ENCODE results near the gene MAN2A2. TPM values are rescaled to one million over a fixed set of nuclear protein-coding genes. Genes with fewer than 3 reads are reported as not detected.

MAN2A2 gene
- total RNA-seq, 5 donors from 2014 or later (not counting 1 experiment from before 2014, with no cell fraction given), result 119 to 158 (median 142) TPM

GRCh38 chr15:90870354-90871138, 32.6 kb upstream of the MAN2A2 start:
- H3K9me3 Mint-ChIP-seq, result no peaks in the 10 kb centered on the region
- ATAC-seq (replicated peaks in 1 of 4) (peak; percentile 21 to 36 (median 30)), DNase-seq (peak in 1 of 35 experiments; percentile 40)
- no peaks in the 10 kb centered on the region for H3K36me3 Mint-ChIP-seq
- H3K4me3 Mint-ChIP-seq, result peak overlapping the region; percentile 83 to 88 (median 86)
- WGBS (ENCODE audit: insufficient coverage), result 35% methylated on average over 12 of the region's 19 CpGs
- Histone ChIP-seq H3K4me1 (ENCODE audit: control insufficient read depth in 1 of 2, extremely low read depth in 1 of 2, insufficient read depth in 2 of 2, low read length in 2 of 2) (peaks cover 11 to 48% of the 10 kb centered on the region in 2 experiments), H3K27ac (ENCODE audit: low read length) (peak overlapping the region; percentile 61), H3K27me3 (replicated peaks in 1 of 2; ENCODE audit: control insufficient read depth in 2 of 2, extremely low read depth in 1 of 2, insufficient read depth in 2 of 2, low read length in 1 of 2) (no peaks in the 10 kb centered on the region), H3K36me3 (ENCODE audit: control insufficient read depth in 2 of 2, extremely low read depth in 1 of 2, insufficient read depth in 1 of 2, low read length in 1 of 2) (no peaks in the 10 kb centered on the region), H3K4me3 (ENCODE audit: control insufficient read depth in 1 of 2, extremely low read depth in 1 of 2, low read length in 1 of 2) (peak overlapping the region; percentile 66), H3K9me3 (no peaks in the 10 kb centered on the region)
- H3K27me3 Mint-ChIP-seq, result no peaks in the 10 kb centered on the region
- H3K4me1 Mint-ChIP-seq, result peaks cover 38 to 49% (median 45%) of the 10 kb centered on the region in 3 donors
- ChIA-PET CTCF (interaction anchor here in 1 of 2 donors (0.5 to 0.6 kb wide), 2 partner anchors 64 to 469 kb away, joined by 3 read pairs; no protein-coding TSS in a partner anchor), POLR2A (interaction anchor here (0.5 to 0.6 kb wide), 2 partner anchors 65 to 153 kb away, joined by 3 to 4 read pairs; partner anchors contain the start of gene BLM (in 1 of the 2))
- peak overlapping the region; percentile 89 to 91 for H3K27ac Mint-ChIP-seq

GRCh38 chr15:90871139-90871715, 31.9 kb upstream of the MAN2A2 start:
- Mint-ChIP-seq H3K4me1 (peaks cover 38 to 49% (median 45%) of the 10 kb centered on the region in 3 donors), H3K4me3 (peak overlapping the region; percentile 83 to 88 (median 86)), H3K9me3 (no peaks in the 10 kb centered on the region), H3K27me3 (no peaks in the 10 kb centered on the region), H3K27ac (peak overlapping the region; percentile 89 to 91), H3K36me3 (no peaks in the 10 kb centered on the region)
- H3K9me3 ChIP-seq, result no peaks in the 10 kb centered on the region
- peak overlapping the region; percentile 66 for H3K4me3 ChIP-seq (ENCODE audit: control insufficient read depth in 1 of 2, extremely low read depth in 1 of 2, low read length in 1 of 2)
- WGBS (ENCODE audit: insufficient coverage), result under 1% methylated on average over 51 of the region's 71 CpGs
- H3K36me3 ChIP-seq (ENCODE audit: control insufficient read depth in 2 of 2, extremely low read depth in 1 of 2, insufficient read depth in 1 of 2, low read length in 1 of 2), result peaks cover 0 to 1% of the 10 kb centered on the region in 2 donors
- H3K27me3 ChIP-seq (replicated peaks in 1 of 2; ENCODE audit: control insufficient read depth in 2 of 2, extremely low read depth in 1 of 2, insufficient read depth in 2 of 2, low read length in 1 of 2), result no peaks in the 10 kb centered on the region
- ChIA-PET POLR2A (no interaction called here), CTCF (interaction anchor here in 1 of 2 donors (0.6 kb wide), 1 partner anchor 64 kb away, joined by 3 read pairs; no protein-coding TSS in a partner anchor)
- peak; percentile 51 to 62 (median 59) for ATAC-seq (replicated peaks in 1 of 4)
- peak in 16 of 35 experiments; percentile 23 to 56 (median 42) for DNase-seq
- peak overlapping the region; percentile 61 for H3K27ac ChIP-seq (ENCODE audit: low read length)
- peaks cover 11 to 48% of the 10 kb centered on the region in 2 experiments for H3K4me1 ChIP-seq (ENCODE audit: control insufficient read depth in 1 of 2, extremely low read depth in 1 of 2, insufficient read depth in 2 of 2, low read length in 2 of 2)

- no peaks in the 10 kb centered on the region for H3K36me3 Mint-ChIP-seq
Observed at GRCh38 chr15:90871716-90872485, 31.2 kb upstream of the MAN2A2 start.

GRCh38 chr15:90872486-90873184, 30.5 kb upstream of the MAN2A2 start:
- Mint-ChIP-seq H3K27me3 (no peaks in the 10 kb centered on the region), H3K36me3 (peaks cover 3% of the 10 kb centered on the region), H3K4me3 (peak overlapping the region; percentile 78 to 88 (median 80)), H3K4me1 (peaks cover 38 to 49% (median 45%) of the 10 kb centered on the region in 3 donors), H3K27ac (peak overlapping the region; percentile 79 to 84), H3K9me3 (no peaks in the 10 kb centered on the region)
- CTCF ChIA-PET, result no interaction called here
- peaks cover 13 to 15% of the 10 kb centered on the region in 2 donors for H3K36me3 ChIP-seq (ENCODE audit: control insufficient read depth in 2 of 2, extremely low read depth in 1 of 2, insufficient read depth in 1 of 2, low read length in 1 of 2)
- no peaks in the 10 kb centered on the region for H3K9me3 ChIP-seq
- H3K4me1 ChIP-seq (ENCODE audit: control insufficient read depth in 1 of 2, extremely low read depth in 1 of 2, insufficient read depth in 2 of 2, low read length in 2 of 2), result peaks cover 11 to 48% of the 10 kb centered on the region in 2 experiments
- H3K27me3 ChIP-seq (replicated peaks in 1 of 2; ENCODE audit: control insufficient read depth in 2 of 2, extremely low read depth in 1 of 2, insufficient read depth in 2 of 2, low read length in 1 of 2), result no peaks in the 10 kb centered on the region
- peak overlapping the region; percentile 66 for H3K4me3 ChIP-seq (ENCODE audit: control insufficient read depth in 1 of 2, extremely low read depth in 1 of 2, low read length in 1 of 2)
- no peak for ATAC-seq (replicated peaks in 1 of 4)
- DNase-seq, result peak in 2 of 35 experiments; percentile 35 to 39
- POLR2A ChIA-PET, result no interaction called here
- 54% methylated on average over 9 of the region's 12 CpGs for WGBS (ENCODE audit: insufficient coverage)
- H3K27ac ChIP-seq (ENCODE audit: low read length), result peak overlapping the region; percentile 39

More at GRCh38 chr15:90871716-90872485, 31.2 kb upstream of the MAN2A2 start:
- peaks cover 6 to 7% of the 10 kb centered on the region in 2 donors for H3K36me3 ChIP-seq (ENCODE audit: control insufficient read depth in 2 of 2, extremely low read depth in 1 of 2, insufficient read depth in 1 of 2, low read length in 1 of 2)
- ChIA-PET POLR2A (interaction anchor here (0.6 kb wide), 4 partner anchors 18 to 362 kb away, joined by 3 to 7 read pairs (median 4); no protein-coding TSS in a partner anchor), CTCF (no interaction called here)
- 1% methylated on average over 74 of the region's 77 CpGs for WGBS (ENCODE audit: insufficient coverage)
- ATAC-seq (replicated peaks in 1 of 4), result peak; percentile 15 to 37 (median 34)
- Mint-ChIP-seq H3K9me3 (no peaks in the 10 kb centered on the region), H3K27ac (peak overlapping the region; percentile 79 to 84), H3K27me3 (no peaks in the 10 kb centered on the region), H3K4me1 (peaks cover 38 to 49% (median 45%) of the 10 kb centered on the region in 3 donors), H3K4me3 (peak overlapping the region; percentile 78 to 88 (median 80))
- peaks cover 11 to 48% of the 10 kb centered on the region in 2 experiments for H3K4me1 ChIP-seq (ENCODE audit: control insufficient read depth in 1 of 2, extremely low read depth in 1 of 2, insufficient read depth in 2 of 2, low read length in 2 of 2)
- H3K27me3 ChIP-seq (replicated peaks in 1 of 2; ENCODE audit: control insufficient read depth in 2 of 2, extremely low read depth in 1 of 2, insufficient read depth in 2 of 2, low read length in 1 of 2), result no peaks in the 10 kb centered on the region
- DNase-seq, result peak in 2 of 35 experiments; percentile 28
- peak overlapping the region; percentile 66 for H3K4me3 ChIP-seq (ENCODE audit: control insufficient read depth in 1 of 2, extremely low read depth in 1 of 2, low read length in 1 of 2)
- peak overlapping the region; percentile 39 for H3K27ac ChIP-seq (ENCODE audit: low read length)
- H3K9me3 ChIP-seq, result no peaks in the 10 kb centered on the region

GRCh38 chr15:90873488-90873997, 29.6 kb upstream of the MAN2A2 start:
- H3K36me3 Mint-ChIP-seq, result peaks cover 12% of the 10 kb centered on the region
- H3K4me3 Mint-ChIP-seq, result peak overlapping the region; percentile 78 to 88 (median 80)
- H3K9me3 Mint-ChIP-seq, result no peaks in the 10 kb centered on the region
- POLR2A ChIA-PET, result no interaction called here
- DNase-seq, result no peak
- Histone ChIP-seq H3K9me3 (no peaks in the 10 kb centered on the region), H3K4me1 (ENCODE audit: control insufficient read depth in 1 of 2, extremely low read depth in 1 of 2, insufficient read depth in 2 of 2, low read length in 2 of 2) (peaks cover 11 to 48% of the 10 kb centered on the region in 2 experiments), H3K27ac (ENCODE audit: low read length) (peak overlapping the region; percentile 13), H3K27me3 (replicated peaks in 1 of 2; ENCODE audit: control insufficient read depth in 2 of 2, extremely low read depth in 1 of 2, insufficient read depth in 2 of 2, low read length in 1 of 2) (no peaks in the 10 kb centered on the region), H3K36me3 (ENCODE audit: control insufficient read depth in 2 of 2, extremely low read depth in 1 of 2, insufficient read depth in 1 of 2, low read length in 1 of 2) (peaks cover 16 to 18% of the 10 kb centered on the region in 2 donors), H3K4me3 (ENCODE audit: control insufficient read depth in 1 of 2, extremely low read depth in 1 of 2, low read length in 1 of 2) (no peak overlapping the region)
- ATAC-seq (replicated peaks in 1 of 4), result no peak
- CTCF ChIA-PET, result interaction anchor here in 1 of 2 donors (0.6 kb wide), 1 partner anchor 36 kb away, joined by 7 read pairs; no protein-coding TSS in a partner anchor
- H3K4me1 Mint-ChIP-seq, result peaks cover 33 to 45% (median 43%) of the 10 kb centered on the region in 3 donors
- WGBS (ENCODE audit: insufficient coverage), result 83% methylated on average over 1 of the region's 6 CpGs
- peak overlapping the region in 1 of 2 donors; percentile 79 for H3K27ac Mint-ChIP-seq
- no peaks in the 10 kb centered on the region for H3K27me3 Mint-ChIP-seq

Measured in T-cell (primary cell).